ENCODE data around the gene XPOT. TPM values are rescaled to one million over a fixed set of nuclear protein-coding genes. Genes with fewer than 3 reads are reported as not detected.

The XPOT gene
- total and polyA plus RNA-seq, 4 donors, result 16.7 to 44.8 (median 23.8) TPM

DNA sequence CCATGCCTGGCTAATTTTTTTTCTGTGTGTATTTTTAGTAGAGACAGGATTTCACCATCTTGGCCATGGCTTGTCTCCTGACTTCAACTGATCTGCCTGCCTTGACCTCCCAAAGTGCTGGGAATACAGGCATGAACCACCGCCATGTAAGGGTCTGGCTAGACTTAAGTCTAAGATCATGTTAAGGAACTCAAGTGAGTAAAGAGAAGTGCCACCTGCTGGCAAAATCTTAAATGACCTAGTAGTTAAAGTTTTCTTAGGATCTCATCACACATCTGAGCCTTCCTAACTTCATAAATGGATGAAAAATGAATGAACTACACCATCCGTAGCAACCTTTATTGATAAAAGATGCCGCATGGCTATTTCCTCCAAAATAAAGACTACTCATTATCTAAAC lies 12.0 kb upstream of the XPOT start:
- peaks cover 0 to 3% (median 0%) of the 10 kb centered on the region in 4 donors for H3K27me3 ChIP-seq (ENCODE audit: control insufficient read depth in 4 of 4, insufficient read depth in 4 of 4, low read length in 3 of 4)
- H3K4me1 ChIP-seq (ENCODE audit: control insufficient read depth in 4 of 4, insufficient read depth in 4 of 4, low read length in 3 of 4), result peaks cover 0 to 8% (median 4%) of the 10 kb centered on the region in 4 donors
- peak; percentile 16 to 42 for TF ChIP-seq RAD21 (IDR thresholded peaks at IDR 0.05)
- TF ChIP-seq YY1 (IDR thresholded peaks at IDR 0.05), result no peak
- TF ChIP-seq, protein P1, sequence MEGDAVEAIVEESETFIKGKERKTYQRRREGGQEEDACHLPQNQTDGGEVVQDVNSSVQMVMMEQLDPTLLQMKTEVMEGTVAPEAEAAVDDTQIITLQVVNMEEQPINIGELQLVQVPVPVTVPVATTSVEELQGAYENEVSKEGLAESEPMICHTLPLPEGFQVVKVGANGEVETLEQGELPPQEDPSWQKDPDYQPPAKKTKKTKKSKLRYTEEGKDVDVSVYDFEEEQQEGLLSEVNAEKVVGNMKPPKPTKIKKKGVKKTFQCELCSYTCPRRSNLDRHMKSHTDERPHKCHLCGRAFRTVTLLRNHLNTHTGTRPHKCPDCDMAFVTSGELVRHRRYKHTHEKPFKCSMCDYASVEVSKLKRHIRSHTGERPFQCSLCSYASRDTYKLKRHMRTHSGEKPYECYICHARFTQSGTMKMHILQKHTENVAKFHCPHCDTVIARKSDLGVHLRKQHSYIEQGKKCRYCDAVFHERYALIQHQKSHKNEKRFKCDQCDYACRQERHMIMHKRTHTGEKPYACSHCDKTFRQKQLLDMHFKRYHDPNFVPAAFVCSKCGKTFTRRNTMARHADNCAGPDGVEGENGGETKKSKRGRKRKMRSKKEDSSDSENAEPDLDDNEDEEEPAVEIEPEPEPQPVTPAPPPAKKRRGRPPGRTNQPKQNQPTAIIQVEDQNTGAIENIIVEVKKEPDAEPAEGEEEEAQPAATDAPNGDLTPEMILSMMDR (IDR thresholded peaks at IDR 0.05; ENCODE audit: low read depth, low read length, missing input control), result peak; percentile 8
- H3K36me3 ChIP-seq (ENCODE audit: control insufficient read depth in 4 of 4, insufficient read depth in 3 of 4, low read depth in 1 of 4, low read length in 3 of 4), result no peaks in the 10 kb centered on the region
- no peak overlapping the region for H3K9ac ChIP-seq (ENCODE audit: low read depth in 1 of 2, low read length in 2 of 2)
- H3K4me3 ChIP-seq (ENCODE audit: low read depth in 1 of 3, low read length in 3 of 3), result no peak overlapping the region
- H3K9me3 ChIP-seq (ENCODE audit: control insufficient read depth in 4 of 4, low read length in 3 of 4), result no peaks in the 10 kb centered on the region
- WGBS, result 68% methylated on average over 3 of the region's 3 CpGs
- H3K27ac ChIP-seq (ENCODE audit: low read depth in 1 of 2, low read length in 2 of 2), result no peak overlapping the region
- no peak for DNase-seq (ENCODE audit: low spot score)

DNA sequence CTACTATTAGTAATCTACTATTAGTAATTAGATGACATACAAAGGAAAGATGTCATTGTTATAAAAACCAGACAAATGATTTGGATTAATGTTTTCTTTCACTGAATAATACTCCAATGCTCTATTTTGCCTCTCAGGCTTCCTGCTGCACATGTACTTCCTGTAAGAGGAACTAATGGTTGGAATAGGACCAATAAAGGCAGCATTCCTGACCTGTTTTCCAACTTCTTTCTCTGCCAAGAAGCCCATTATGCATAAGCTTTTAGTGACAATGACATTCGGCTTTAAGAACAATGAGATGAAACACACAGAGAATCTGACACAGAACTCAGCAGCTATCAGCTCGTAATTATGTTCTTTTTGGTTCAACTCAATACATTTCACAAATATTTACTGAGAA lies 8.5 kb upstream of the XPOT start:
- Histone ChIP-seq H3K27ac (ENCODE audit: low read depth in 1 of 2, low read length in 2 of 2) (no peak overlapping the region), H3K9me3 (ENCODE audit: control insufficient read depth in 4 of 4, low read length in 3 of 4) (no peaks in the 10 kb centered on the region), H3K4me3 (ENCODE audit: low read depth in 1 of 3, low read length in 3 of 3) (no peak overlapping the region), H3K9ac (ENCODE audit: low read depth in 1 of 2, low read length in 2 of 2) (no peak overlapping the region), H3K36me3 (ENCODE audit: control insufficient read depth in 4 of 4, insufficient read depth in 3 of 4, low read depth in 1 of 4, low read length in 3 of 4) (no peaks in the 10 kb centered on the region), H3K4me1 (ENCODE audit: control insufficient read depth in 4 of 4, insufficient read depth in 4 of 4, low read length in 3 of 4) (peaks cover 0 to 2% (median under 1%) of the 10 kb centered on the region in 4 donors), H3K27me3 (ENCODE audit: control insufficient read depth in 4 of 4, insufficient read depth in 4 of 4, low read length in 3 of 4) (no peaks in the 10 kb centered on the region)
- TF ChIP-seq HNF4A (conservative IDR thresholded peaks at IDR 0.05), result no peak
- TF ChIP-seq SP1 (IDR thresholded peaks at IDR 0.05), result no peak
- no peak for TF ChIP-seq JUND (IDR thresholded peaks at IDR 0.05)
- TF ChIP-seq FOXA2 (IDR thresholded peaks at IDR 0.05), result no peak
- TF ChIP-seq, protein P2, sequence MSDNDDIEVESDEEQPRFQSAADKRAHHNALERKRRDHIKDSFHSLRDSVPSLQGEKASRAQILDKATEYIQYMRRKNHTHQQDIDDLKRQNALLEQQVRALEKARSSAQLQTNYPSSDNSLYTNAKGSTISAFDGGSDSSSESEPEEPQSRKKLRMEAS (IDR thresholded peaks at IDR 0.05), result no peak
- DNase-seq (ENCODE audit: low spot score), result no peak
- 66% methylated on average over 2 of the region's 2 CpGs for WGBS

DNA sequence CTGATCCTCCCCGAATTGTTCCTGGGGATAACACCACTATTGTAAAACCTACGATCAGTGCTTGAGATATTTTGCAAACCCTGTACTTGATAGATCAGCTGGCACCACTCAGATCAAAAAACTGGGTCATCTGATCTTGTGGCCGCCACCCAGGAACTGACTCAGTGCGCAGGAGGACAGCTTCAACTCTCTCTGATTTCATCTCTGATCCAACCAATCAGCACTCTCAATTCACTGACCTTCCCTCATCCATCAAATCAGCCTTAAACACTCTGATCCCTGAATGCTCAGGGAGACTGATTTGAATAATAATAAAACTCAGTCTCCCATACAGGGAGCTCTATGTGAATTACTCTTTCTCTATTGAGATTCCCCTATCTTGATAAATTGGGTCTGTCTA lies 4.2 kb upstream of the XPOT start:
- no peaks in the 10 kb centered on the region for H3K36me3 ChIP-seq (ENCODE audit: control insufficient read depth in 4 of 4, insufficient read depth in 3 of 4, low read depth in 1 of 4, low read length in 3 of 4)
- no peak overlapping the region for H3K9ac ChIP-seq (ENCODE audit: low read depth in 1 of 2, low read length in 2 of 2)
- H3K4me3 ChIP-seq (ENCODE audit: low read depth in 1 of 3, low read length in 3 of 3), result no peak overlapping the region
- peaks cover 0 to 3% (median 1%) of the 10 kb centered on the region in 4 donors for H3K4me1 ChIP-seq (ENCODE audit: control insufficient read depth in 4 of 4, insufficient read depth in 4 of 4, low read length in 3 of 4)
- TF ChIP-seq, protein P1 (IDR thresholded peaks at IDR 0.05; ENCODE audit: low read depth, low read length, missing input control), result no peak
- no peak for TF ChIP-seq FOXA2 (IDR thresholded peaks at IDR 0.05)
- TF ChIP-seq RXRA (IDR thresholded peaks at IDR 0.05), result no peak
- TF ChIP-seq GABPA (IDR thresholded peaks at IDR 0.05 in 1 of 2, conservative IDR thresholded peaks at IDR 0.05 in 1 of 2), result no peak
- TF ChIP-seq, protein P3, sequence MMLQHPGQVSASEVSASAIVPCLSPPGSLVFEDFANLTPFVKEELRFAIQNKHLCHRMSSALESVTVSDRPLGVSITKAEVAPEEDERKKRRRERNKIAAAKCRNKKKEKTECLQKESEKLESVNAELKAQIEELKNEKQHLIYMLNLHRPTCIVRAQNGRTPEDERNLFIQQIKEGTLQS (IDR thresholded peaks at IDR 0.05), result no peak
- TF ChIP-seq JUND (IDR thresholded peaks at IDR 0.05), result no peak
- no peak overlapping the region for H3K27ac ChIP-seq (ENCODE audit: low read depth in 1 of 2, low read length in 2 of 2)
- H3K9me3 ChIP-seq (ENCODE audit: control insufficient read depth in 4 of 4, low read length in 3 of 4), result no peaks in the 10 kb centered on the region
- 67% methylated on average over 4 of the region's 4 CpGs for WGBS
- DNase-seq (ENCODE audit: low spot score), result no peak
- H3K27me3 ChIP-seq (ENCODE audit: control insufficient read depth in 4 of 4, insufficient read depth in 4 of 4, low read length in 3 of 4), result no peaks in the 10 kb centered on the region

Measured in liver (tissue), 9 donors.